ENCODE results near the gene SCP2D1. TPM values are rescaled to one million over a fixed set of nuclear protein-coding genes. Genes with fewer than 3 reads are reported as not detected.

Gene SCP2D1
- total and polyA plus RNA-seq, 4 donors, result not detected

DNA sequence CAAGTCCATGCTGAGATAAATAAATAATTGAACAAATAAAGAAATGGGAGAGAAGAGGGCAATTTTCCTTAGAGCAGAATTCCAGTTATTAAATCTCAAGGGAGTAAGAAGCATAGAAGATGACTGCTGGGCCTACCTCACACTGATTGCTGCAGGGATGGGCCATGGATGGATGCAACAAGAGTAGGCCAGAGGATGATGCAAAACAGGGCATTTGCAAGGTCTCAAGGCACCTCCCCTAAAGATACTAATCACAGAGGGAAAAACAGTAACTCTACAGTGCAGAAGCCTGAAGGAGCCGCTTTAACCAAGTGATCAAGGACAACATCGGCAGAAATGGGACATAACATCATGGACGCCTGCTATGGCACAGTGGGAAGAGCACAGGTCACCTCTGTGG lies 1.7 kb upstream of the SCP2D1 start:
- no peak for ATAC-seq (ENCODE audit: insufficient read depth, low FRiP score)
- 91 to 92% methylated on average over 3 of the region's 3 CpGs for WGBS, 2 donors

DNA sequence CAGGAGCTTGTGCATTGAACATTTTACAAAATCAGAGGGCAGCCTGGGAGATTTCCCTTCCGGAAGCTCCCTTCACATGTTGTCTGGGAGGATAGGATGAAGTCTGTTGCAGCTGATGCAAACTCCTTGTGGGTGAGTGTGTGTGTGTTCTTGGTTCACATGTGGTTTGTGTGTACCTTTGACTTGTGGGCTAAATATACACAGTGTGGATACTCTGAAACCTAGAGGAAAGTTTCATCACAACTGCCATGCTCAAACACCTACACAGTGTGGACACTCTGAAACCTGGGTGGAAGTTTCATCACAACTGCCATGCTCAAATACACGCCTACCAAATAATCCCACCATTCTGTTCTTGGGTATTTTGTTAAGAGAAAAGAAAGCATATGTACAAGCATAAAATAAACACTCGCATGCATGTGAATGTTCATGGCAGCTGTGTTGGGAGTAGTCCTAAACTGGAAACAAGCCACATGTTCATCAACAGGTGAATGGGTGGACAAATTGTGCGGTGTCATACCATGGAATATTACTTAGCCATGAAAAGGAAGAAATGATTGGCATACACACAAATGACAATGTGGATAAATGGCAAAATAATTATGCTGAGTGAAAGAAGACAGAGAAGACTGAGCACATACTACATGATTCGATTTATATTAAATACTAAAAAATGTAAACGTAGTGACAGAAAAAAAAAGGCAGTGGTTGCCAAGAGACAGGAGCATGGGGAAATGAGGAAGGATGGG lies 1.8 kb downstream of the SCP2D1 start:
- H3K4me1 ChIP-seq (ENCODE audit: control insufficient read depth in 5 of 5, insufficient read depth in 5 of 5, low read length in 5 of 5), result no peaks in the 10 kb centered on the region
- DNase-seq, result no peak
- 92 to 93% methylated on average over 6 of the region's 6 CpGs for WGBS, 2 donors
- H3K27ac ChIP-seq (ENCODE audit: low read depth in 1 of 2, low read length in 1 of 2), result no peak overlapping the region
- no peak for ATAC-seq (ENCODE audit: insufficient read depth, low FRiP score)
- H3K36me3 ChIP-seq (ENCODE audit: control insufficient read depth in 4 of 4, insufficient read depth in 4 of 4, low read length in 4 of 4), result no peaks in the 10 kb centered on the region
- peaks cover 0 to 9% (median 3%) of the 10 kb centered on the region in 4 donors for H3K9me3 ChIP-seq (ENCODE audit: control insufficient read depth in 4 of 4, insufficient read depth in 3 of 4, low read length in 3 of 4)
- no peak overlapping the region for H3K4me3 ChIP-seq
- H3K27me3 ChIP-seq (ENCODE audit: control insufficient read depth in 3 of 3, insufficient read depth in 3 of 3, low read length in 2 of 3), result no peaks in the 10 kb centered on the region
- no peak overlapping the region for H3K9ac ChIP-seq (ENCODE audit: insufficient read depth in 1 of 2, low read length in 2 of 2)
- TF ChIP-seq, protein P1, sequence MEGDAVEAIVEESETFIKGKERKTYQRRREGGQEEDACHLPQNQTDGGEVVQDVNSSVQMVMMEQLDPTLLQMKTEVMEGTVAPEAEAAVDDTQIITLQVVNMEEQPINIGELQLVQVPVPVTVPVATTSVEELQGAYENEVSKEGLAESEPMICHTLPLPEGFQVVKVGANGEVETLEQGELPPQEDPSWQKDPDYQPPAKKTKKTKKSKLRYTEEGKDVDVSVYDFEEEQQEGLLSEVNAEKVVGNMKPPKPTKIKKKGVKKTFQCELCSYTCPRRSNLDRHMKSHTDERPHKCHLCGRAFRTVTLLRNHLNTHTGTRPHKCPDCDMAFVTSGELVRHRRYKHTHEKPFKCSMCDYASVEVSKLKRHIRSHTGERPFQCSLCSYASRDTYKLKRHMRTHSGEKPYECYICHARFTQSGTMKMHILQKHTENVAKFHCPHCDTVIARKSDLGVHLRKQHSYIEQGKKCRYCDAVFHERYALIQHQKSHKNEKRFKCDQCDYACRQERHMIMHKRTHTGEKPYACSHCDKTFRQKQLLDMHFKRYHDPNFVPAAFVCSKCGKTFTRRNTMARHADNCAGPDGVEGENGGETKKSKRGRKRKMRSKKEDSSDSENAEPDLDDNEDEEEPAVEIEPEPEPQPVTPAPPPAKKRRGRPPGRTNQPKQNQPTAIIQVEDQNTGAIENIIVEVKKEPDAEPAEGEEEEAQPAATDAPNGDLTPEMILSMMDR (IDR thresholded peaks at IDR 0.05; ENCODE audit: control extremely low read depth, extremely low read depth), result no peak

More for the DNA sequence above, 1.7 kb upstream of the SCP2D1 start:
- no peak for DNase-seq
- Histone ChIP-seq H3K4me1 (ENCODE audit: control insufficient read depth in 5 of 5, insufficient read depth in 5 of 5, low read length in 5 of 5) (no peaks in the 10 kb centered on the region), H3K9me3 (ENCODE audit: control insufficient read depth in 4 of 4, insufficient read depth in 3 of 4, low read length in 3 of 4) (peaks cover 0 to 4% (median 0%) of the 10 kb centered on the region in 4 donors), H3K9ac (ENCODE audit: insufficient read depth in 1 of 2, low read length in 2 of 2) (no peak overlapping the region), H3K27me3 (ENCODE audit: control insufficient read depth in 3 of 3, insufficient read depth in 3 of 3, low read length in 2 of 3) (peaks cover 0 to 2% (median 0%) of the 10 kb centered on the region in 3 donors), H3K4me3 (no peak overlapping the region), H3K36me3 (ENCODE audit: control insufficient read depth in 4 of 4, insufficient read depth in 4 of 4, low read length in 4 of 4) (no peaks in the 10 kb centered on the region), H3K27ac (ENCODE audit: low read depth in 1 of 2, low read length in 1 of 2) (no peak overlapping the region)
- TF ChIP-seq, protein P1 (IDR thresholded peaks at IDR 0.05; ENCODE audit: control extremely low read depth, extremely low read depth), result no peak

DNA sequence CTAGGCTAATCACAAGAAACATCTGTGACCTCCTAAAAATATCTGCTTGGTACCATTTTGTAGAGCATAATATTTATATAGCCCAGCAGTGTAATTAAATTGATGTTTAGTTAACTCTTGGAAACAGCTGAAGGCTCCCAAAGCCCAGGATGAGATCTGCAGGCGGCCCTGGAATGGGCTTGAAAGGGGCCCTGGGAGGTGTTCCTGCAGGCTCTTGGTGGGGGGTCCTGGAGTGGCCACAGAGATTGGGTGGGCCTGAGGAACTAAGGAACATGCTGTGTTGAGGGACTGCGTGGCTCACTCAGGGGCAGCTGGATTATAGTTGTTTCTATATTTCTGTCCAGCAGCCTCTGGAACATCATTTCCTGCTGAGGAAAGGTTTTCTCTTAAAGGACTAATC lies 9.2 kb downstream of the SCP2D1 start:
- Histone ChIP-seq H3K27ac (ENCODE audit: low read depth in 1 of 2, low read length in 1 of 2) (no peak overlapping the region), H3K9me3 (ENCODE audit: control insufficient read depth in 4 of 4, insufficient read depth in 3 of 4, low read length in 3 of 4) (peaks cover 0 to 8% (median 3%) of the 10 kb centered on the region in 4 donors), H3K9ac (ENCODE audit: insufficient read depth in 1 of 2, low read length in 2 of 2) (no peak overlapping the region), H3K4me3 (no peak overlapping the region), H3K4me1 (ENCODE audit: control insufficient read depth in 5 of 5, insufficient read depth in 5 of 5, low read length in 5 of 5) (peaks cover 0 to 6% (median 0%) of the 10 kb centered on the region in 5 donors), H3K36me3 (ENCODE audit: control insufficient read depth in 4 of 4, insufficient read depth in 4 of 4, low read length in 4 of 4) (no peaks in the 10 kb centered on the region), H3K27me3 (ENCODE audit: control insufficient read depth in 3 of 3, insufficient read depth in 3 of 3, low read length in 2 of 3) (no peaks in the 10 kb centered on the region)
- TF ChIP-seq, protein P1 (IDR thresholded peaks at IDR 0.05; ENCODE audit: control extremely low read depth, extremely low read depth), result no peak
- ATAC-seq (ENCODE audit: insufficient read depth, low FRiP score) (no peak), DNase-seq (peak; percentile 45 to 63 (median 57))
- WGBS, 2 donors, result 72 to 84% methylated on average over 2 of the region's 2 CpGs

Data from lung (tissue), 12 donors.